ENCODE results near the gene SLC9A8. TPM values are rescaled to one million over a fixed set of nuclear protein-coding genes. Genes with fewer than 3 reads are reported as not detected.

The SLC9A8 gene
- total RNA-seq, 4 donors from 2014 or later, result 12.4 to 20.4 (median 15.1) TPM

DNA sequence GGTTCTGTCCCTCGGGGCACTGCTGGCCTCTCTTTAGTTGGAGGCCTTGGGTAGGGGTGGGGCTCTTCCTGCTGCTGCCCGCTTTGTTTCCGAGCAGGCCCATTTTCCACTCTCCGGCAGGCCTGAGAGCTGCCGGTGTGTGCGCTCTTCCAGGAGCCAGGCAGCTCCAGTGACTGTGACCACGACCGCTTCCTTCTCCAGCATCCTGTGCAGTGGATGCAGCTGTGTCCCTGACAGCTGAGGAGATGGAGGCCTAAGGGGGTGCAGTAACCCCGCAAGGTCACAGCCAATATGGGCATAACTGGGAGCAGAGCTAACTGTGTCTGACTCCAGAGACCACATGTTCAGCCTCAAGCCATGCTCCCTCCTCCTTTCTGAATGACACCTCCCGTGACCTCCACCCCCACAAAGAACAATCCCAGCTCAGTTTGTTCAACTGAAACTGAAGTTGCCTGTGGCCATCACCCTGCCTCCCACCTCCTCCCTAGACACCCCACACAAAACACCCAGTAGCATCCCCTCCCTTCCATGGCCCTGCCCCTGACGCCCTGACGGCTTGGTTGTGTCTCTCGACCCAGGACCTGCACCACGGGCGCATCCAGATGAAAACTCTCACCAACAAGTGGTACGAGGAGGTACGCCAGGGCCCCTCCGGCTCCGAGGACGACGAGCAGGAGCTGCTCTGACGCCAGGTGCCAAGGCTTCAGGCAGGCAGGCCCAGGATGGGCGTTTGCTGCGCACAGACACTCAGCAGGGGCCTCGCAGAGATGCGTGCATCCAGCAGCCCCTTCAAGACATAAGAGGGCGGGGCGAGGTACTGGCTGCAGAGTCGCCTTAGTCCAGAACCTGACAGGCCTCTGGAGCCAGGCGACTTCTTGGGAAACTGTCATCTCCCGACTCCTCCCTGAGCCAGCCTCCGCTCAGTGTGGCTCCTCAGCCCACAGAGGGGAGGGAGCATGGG is 74.9 kb downstream of the SLC9A8 start:
- no peak for TF ChIP-seq POLR2A (IDR thresholded peaks at IDR 0.05)
- TF ChIP-seq, protein P1, sequence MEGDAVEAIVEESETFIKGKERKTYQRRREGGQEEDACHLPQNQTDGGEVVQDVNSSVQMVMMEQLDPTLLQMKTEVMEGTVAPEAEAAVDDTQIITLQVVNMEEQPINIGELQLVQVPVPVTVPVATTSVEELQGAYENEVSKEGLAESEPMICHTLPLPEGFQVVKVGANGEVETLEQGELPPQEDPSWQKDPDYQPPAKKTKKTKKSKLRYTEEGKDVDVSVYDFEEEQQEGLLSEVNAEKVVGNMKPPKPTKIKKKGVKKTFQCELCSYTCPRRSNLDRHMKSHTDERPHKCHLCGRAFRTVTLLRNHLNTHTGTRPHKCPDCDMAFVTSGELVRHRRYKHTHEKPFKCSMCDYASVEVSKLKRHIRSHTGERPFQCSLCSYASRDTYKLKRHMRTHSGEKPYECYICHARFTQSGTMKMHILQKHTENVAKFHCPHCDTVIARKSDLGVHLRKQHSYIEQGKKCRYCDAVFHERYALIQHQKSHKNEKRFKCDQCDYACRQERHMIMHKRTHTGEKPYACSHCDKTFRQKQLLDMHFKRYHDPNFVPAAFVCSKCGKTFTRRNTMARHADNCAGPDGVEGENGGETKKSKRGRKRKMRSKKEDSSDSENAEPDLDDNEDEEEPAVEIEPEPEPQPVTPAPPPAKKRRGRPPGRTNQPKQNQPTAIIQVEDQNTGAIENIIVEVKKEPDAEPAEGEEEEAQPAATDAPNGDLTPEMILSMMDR (IDR thresholded peaks at IDR 0.05 in 4 of 5, conservative IDR thresholded peaks at IDR 0.05 in 1 of 5), result no peak
- in situ Hi-C loops (cut with MboI; ENCODE audit: low sequenced_read_pairs in 4 of 4) (no loop called here), intact Hi-C loops (cut with DNase I; ENCODE audit: low total_unique reads) (loop anchor here (1.0 kb wide), 1 partner anchor 276 kb away; no protein-coding TSS in a partner anchor)
- peaks cover 0 to 38% of the 10 kb centered on the region in 2 donors for H3K36me3 ChIP-seq
- peak overlapping the region; percentile 49 to 72 (median 67) for H3K27ac ChIP-seq
- H3K4me1 ChIP-seq, result peaks cover 14 to 17% of the 10 kb centered on the region in 2 donors
- no peak overlapping the region for H3K4me3 ChIP-seq
- H3K27me3 ChIP-seq, result no peaks in the 10 kb centered on the region
- ATAC-seq (peak in 1 of 2 donors; percentile 15), DNase-seq (no peak)
- no peaks in the 10 kb centered on the region for H3K9me3 ChIP-seq

DNA sequence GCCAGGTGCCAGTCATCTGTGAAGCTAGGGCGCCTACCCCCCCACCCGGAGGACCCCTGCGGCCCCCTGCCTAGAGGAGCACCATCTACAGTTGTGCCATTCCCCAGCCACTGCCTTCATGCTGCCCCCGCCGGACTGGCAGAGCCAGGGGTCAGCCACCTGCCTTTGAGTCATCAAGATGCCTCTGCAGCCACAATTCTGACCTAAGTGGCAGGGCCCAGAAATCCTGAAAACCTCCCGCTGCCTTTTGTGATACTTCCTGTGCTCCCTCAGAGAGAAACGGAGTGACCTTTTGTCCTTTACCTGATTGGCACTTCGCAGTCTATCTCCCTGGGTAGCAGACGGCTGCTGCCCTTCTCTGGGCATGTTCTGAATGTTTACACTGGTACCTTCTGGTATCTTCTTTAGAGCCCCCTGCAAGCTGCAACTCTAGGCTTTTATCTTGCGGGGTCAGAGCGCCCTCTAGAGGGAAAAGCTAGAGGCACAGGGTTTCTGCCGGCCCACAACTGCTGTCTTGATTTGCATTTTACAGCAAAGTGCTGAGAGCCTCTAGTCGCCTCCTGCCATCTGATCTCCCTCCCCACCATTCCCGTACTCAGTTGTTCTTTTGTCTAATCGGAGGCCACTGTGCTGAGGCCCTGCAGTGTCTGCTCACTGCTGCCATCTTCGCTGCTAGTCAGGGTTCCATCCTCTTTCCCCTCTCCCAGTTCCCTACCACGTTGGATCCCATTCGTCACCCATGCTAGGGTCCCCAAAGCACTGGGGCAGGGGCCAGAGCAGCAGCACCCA is 75.8 kb downstream of the SLC9A8 start:
- in situ Hi-C loops (cut with MboI; ENCODE audit: low sequenced_read_pairs in 4 of 4) (no loop called here), intact Hi-C loops (cut with DNase I; ENCODE audit: low total_unique reads) (loop anchor here (1.0 kb wide), 1 partner anchor 277 kb away; no protein-coding TSS in a partner anchor)
- no peak overlapping the region for H3K4me3 ChIP-seq
- H3K27me3 ChIP-seq, result no peaks in the 10 kb centered on the region
- H3K4me1 ChIP-seq, result peaks cover 23 to 25% of the 10 kb centered on the region in 2 donors
- ATAC-seq (peak; percentile 37 to 67), DNase-seq (peak in 1 of 2 donors; percentile 56)
- TF ChIP-seq POLR2A (IDR thresholded peaks at IDR 0.05), result no peak
- TF ChIP-seq, protein P1 (IDR thresholded peaks at IDR 0.05 in 4 of 5, conservative IDR thresholded peaks at IDR 0.05 in 1 of 5), result peak; percentile 66 to 82 (median 76)
- peak overlapping the region; percentile 49 to 72 (median 67) for H3K27ac ChIP-seq
- H3K9me3 ChIP-seq, result no peaks in the 10 kb centered on the region
- peaks cover 0 to 33% of the 10 kb centered on the region in 2 donors for H3K36me3 ChIP-seq

DNA sequence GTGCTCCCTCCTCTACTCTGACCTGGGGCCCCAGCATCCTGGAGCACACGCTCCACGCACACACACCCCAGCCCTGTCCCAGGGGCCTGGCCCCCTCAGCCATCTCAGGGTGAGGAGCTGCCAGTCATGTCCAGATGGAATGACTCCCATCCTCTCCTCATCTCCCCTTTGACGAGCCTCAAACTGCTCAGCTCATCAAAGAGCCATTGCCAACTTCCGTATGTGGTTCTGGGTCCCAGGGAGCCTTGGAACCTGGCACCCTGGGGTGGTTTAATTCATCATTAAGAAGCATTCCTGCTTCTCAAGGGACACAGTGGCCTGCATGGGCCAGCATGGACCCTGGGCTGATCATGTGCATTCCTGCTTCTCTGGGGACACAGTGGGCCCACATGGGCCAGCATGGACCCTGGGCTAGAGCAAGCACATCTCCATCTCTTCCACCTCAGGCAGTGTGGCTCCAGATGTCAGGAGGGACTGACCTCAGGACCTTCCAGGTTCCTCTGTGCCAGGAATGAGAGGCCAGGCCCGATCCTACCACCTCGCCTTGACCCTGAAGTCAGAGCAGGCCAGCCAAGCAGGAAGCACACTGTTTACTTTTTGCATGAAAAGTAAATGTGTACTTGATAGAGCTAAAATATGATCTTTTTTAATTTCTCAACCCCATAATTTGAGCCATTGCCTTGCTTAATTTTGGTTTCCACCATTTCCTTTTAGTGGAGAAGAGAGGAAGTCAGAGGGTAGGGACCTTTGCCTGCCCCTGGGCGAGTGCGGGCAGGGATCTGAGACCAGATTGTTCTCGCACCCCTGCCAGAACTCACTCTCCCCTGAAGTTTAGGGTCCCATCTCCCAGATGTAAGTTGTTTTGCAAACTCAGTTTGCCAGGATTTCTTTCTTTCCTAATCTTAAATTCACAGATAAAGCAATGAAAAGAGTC is 76.6 kb downstream of the SLC9A8 start:
- in situ Hi-C loops (cut with MboI; ENCODE audit: low sequenced_read_pairs in 4 of 4), result no loop called here
- Histone ChIP-seq H3K36me3 (peaks cover 0 to 28% of the 10 kb centered on the region in 2 donors), H3K9me3 (no peaks in the 10 kb centered on the region), H3K27me3 (no peaks in the 10 kb centered on the region), H3K4me1 (peaks cover 25 to 30% of the 10 kb centered on the region in 2 donors), H3K4me3 (no peak overlapping the region), H3K27ac (peak overlapping the region in 2 of 4 donors; percentile 35 to 66)
- TF ChIP-seq, protein P1 (IDR thresholded peaks at IDR 0.05 in 4 of 5, conservative IDR thresholded peaks at IDR 0.05 in 1 of 5), result no peak
- TF ChIP-seq POLR2A (IDR thresholded peaks at IDR 0.05), result no peak
- intact Hi-C loops (cut with DNase I; ENCODE audit: low total_unique reads), result no loop called here
- DNase-seq (peak in 1 of 2 donors; percentile 9), ATAC-seq (no peak)

DNA sequence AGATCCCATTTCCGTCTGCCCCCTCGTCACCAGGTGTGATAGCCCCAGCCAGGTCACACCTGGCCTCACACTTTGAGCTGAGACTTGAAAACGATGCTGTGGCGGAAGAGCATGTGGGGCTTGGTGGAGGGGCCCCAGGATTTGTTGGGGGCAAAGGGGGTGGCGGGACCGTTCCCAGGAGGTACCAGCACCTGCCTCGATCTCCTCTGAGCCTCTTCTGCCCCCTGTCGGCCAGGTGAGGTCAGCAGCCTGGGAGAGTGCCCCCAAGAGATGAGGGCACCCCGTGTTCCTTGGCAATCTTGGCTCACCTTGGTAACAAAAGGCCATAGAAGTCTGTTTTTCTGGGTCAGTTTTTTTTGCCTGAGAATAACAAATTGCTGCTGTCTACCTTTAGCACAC is 77.3 kb downstream of the SLC9A8 start:
- TF ChIP-seq POLR2A (IDR thresholded peaks at IDR 0.05), result no peak
- TF ChIP-seq, protein P1 (IDR thresholded peaks at IDR 0.05 in 4 of 5, conservative IDR thresholded peaks at IDR 0.05 in 1 of 5), result peak in 1 of 5 experiments; percentile 31
- H3K9me3 ChIP-seq, result no peaks in the 10 kb centered on the region
- peaks cover 0 to 21% of the 10 kb centered on the region in 2 donors for H3K36me3 ChIP-seq
- peak in 1 of 2 donors; percentile 1 for DNase-seq
- H3K4me3 ChIP-seq, result no peak overlapping the region
- ATAC-seq, result no peak
- no peak overlapping the region for H3K27ac ChIP-seq
- H3K27me3 ChIP-seq, result no peaks in the 10 kb centered on the region
- intact Hi-C loops (cut with DNase I; ENCODE audit: low total_unique reads) (loop anchor here (10.0 kb wide), 1 partner anchor 345 kb away; no protein-coding TSS in a partner anchor), in situ Hi-C loops (cut with MboI; ENCODE audit: low sequenced_read_pairs in 4 of 4) (no loop called here)
- peaks cover 25 to 30% of the 10 kb centered on the region in 2 donors for H3K4me1 ChIP-seq

Data from gastrocnemius medialis (tissue), 4 donors.